Effector memory CD4-positive, alpha-beta T cell (primary cell): Measurements from ENCODE around the gene ACADSB.

Experiments used
- DNase-seq, 3 donors: peaks; one replicate each; pipeline ENCODE4 v3.0.0-alpha.2; 2020
- H3K27ac ChIP-seq: 2 replicates; pipeline ENCODE4 v1.7.0; 2013; ENCODE audit warnings: mild to moderate bottlenecking, low read length, moderate library complexity; ENCODE audit not compliant: insufficient read depth, poor library complexity, severe bottlenecking
- H3K27me3 ChIP-seq: replicated peaks from 2 replicates; pipeline ENCODE4 v1.7.0; 2013; ENCODE audit warnings: mild to moderate bottlenecking, low read length; ENCODE audit not compliant: insufficient read depth, control insufficient read depth, poor library complexity, severe bottlenecking
- H3K36me3 ChIP-seq: 2 replicates; pipeline ENCODE4 v1.7.0; 2013; ENCODE audit warnings: mild to moderate bottlenecking, low read length, moderate library complexity; ENCODE audit not compliant: control insufficient read depth, insufficient read depth
- H3K4me1 ChIP-seq: 2 replicates; pipeline ENCODE4 v1.7.0; 2013; ENCODE audit warnings: low read length, mild to moderate bottlenecking; ENCODE audit not compliant: control insufficient read depth, insufficient read depth, poor library complexity, severe bottlenecking
- H3K4me3 ChIP-seq: 2 replicates; pipeline ENCODE4 v1.7.0; 2013; ENCODE audit warnings: low read length, low read depth, mild to moderate bottlenecking; ENCODE audit not compliant: insufficient read depth, poor library complexity, severe bottlenecking
- H3K9me3 ChIP-seq: 2 replicates; pipeline ENCODE4 v1.7.0; 2013; ENCODE audit warnings: mild to moderate bottlenecking, low read length, moderate library complexity; ENCODE audit not compliant: control insufficient read depth
- total RNA-seq, 3 donors: gene quantifications; one replicate each; lab custom pipeline; 2026; lab: John Stamatoyannopoulos, UW

The ACADSB gene
- 30.8 to 43.1 (median 32.5) reads per million in 3 donors for total RNA-seq

GRCh38 chr10:123008355-123009104 lies at the start of gene ACADSB, which contains the start of gene IKZF5:
Gene ACADSB, plus strand, starts transcription at chr10:123009006. Its CDS starts 24 bp downstream, at chr10:123009030.
Gene IKZF5, minus strand, starts transcription at chr10:123008795. Its CDS starts 10,170 bp downstream, at chr10:122998625.
- DNase-seq = peak; percentile 94 to 96 (median 95)
- H3K9me3 ChIP-seq = no peaks in the 10 kb centered on the region
- no peaks in the 10 kb centered on the region for H3K36me3 ChIP-seq
- H3K4me3 ChIP-seq = peak within 1 kb of the TSS; percentile 99
- H3K27me3 ChIP-seq = no peaks in the 10 kb centered on the region
- peak within 1 kb of the TSS; percentile 90 for H3K27ac ChIP-seq
- peaks cover 6% of the 10 kb centered on the region for H3K4me1 ChIP-seq

- Histone ChIP-seq H3K27ac (no peak overlapping the region), H3K4me3 (no peak overlapping the region), H3K9me3 (no peaks in the 10 kb centered on the region), H3K36me3 (no peaks in the 10 kb centered on the region), H3K4me1 (no peaks in the 10 kb centered on the region), H3K27me3 (no peaks in the 10 kb centered on the region)
- no peak for DNase-seq
These were observed 46.4 kb upstream of the ACADSB start for GRCh38 chr10:122962405-122962804.

- H3K9me3 ChIP-seq = no peaks in the 10 kb centered on the region
- H3K27me3 ChIP-seq = no peaks in the 10 kb centered on the region
- no peak overlapping the region for H3K27ac ChIP-seq
- no peak for DNase-seq
- no peak overlapping the region for H3K4me3 ChIP-seq
- H3K4me1 ChIP-seq = no peaks in the 10 kb centered on the region
- H3K36me3 ChIP-seq = no peaks in the 10 kb centered on the region
These were observed 41.9 kb upstream of the ACADSB start for GRCh38 chr10:122966879-122967278.

- no peak for DNase-seq
- Histone ChIP-seq H3K27ac (no peak overlapping the region), H3K27me3 (no peaks in the 10 kb centered on the region), H3K9me3 (no peaks in the 10 kb centered on the region), H3K4me1 (no peaks in the 10 kb centered on the region), H3K36me3 (no peaks in the 10 kb centered on the region), H3K4me3 (no peak overlapping the region)
These were observed 40.1 kb upstream of the ACADSB start for GRCh38 chr10:122968698-122969097.

- Histone ChIP-seq H3K27me3 (no peaks in the 10 kb centered on the region), H3K27ac (no peak overlapping the region), H3K4me1 (no peaks in the 10 kb centered on the region), H3K9me3 (no peaks in the 10 kb centered on the region), H3K36me3 (no peaks in the 10 kb centered on the region), H3K4me3 (no peak overlapping the region)
- DNase-seq = no peak
These were observed 34.8 kb upstream of the ACADSB start for GRCh38 chr10:122974023-122974422.

- no peaks in the 10 kb centered on the region for H3K4me1 ChIP-seq
- no peaks in the 10 kb centered on the region for H3K27me3 ChIP-seq
- DNase-seq = no peak
- no peak overlapping the region for H3K27ac ChIP-seq
- no peaks in the 10 kb centered on the region for H3K9me3 ChIP-seq
- no peak overlapping the region for H3K4me3 ChIP-seq
- no peaks in the 10 kb centered on the region for H3K36me3 ChIP-seq
These were observed 34.2 kb upstream of the ACADSB start for GRCh38 chr10:122974543-122975064.

- Histone ChIP-seq H3K4me3 (peak within 1 kb of the TSS; percentile 84), H3K9me3 (no peaks in the 10 kb centered on the region), H3K4me1 (no peaks in the 10 kb centered on the region), H3K36me3 (peaks cover 3% of the 10 kb centered on the region), H3K27ac (peak within 1 kb of the TSS; percentile 81), H3K27me3 (no peaks in the 10 kb centered on the region)
- peak; percentile 81 to 86 (median 82) for DNase-seq
These were observed 28.4 kb upstream of the ACADSB start, which contains the start of gene PSTK for GRCh38 chr10:122980209-122981065. Gene PSTK, plus strand, starts transcription at chr10:122980401. Its CDS starts 79 bp downstream, at chr10:122980480.

GRCh38 chr10:122981066-122981464 lies 27.7 kb upstream of the ACADSB start:
- Histone ChIP-seq H3K9me3 (no peaks in the 10 kb centered on the region), H3K27ac (no peak overlapping the region), H3K4me3 (peak overlapping the region; percentile 84), H3K36me3 (peaks cover 3% of the 10 kb centered on the region), H3K4me1 (no peaks in the 10 kb centered on the region), H3K27me3 (no peaks in the 10 kb centered on the region)
- no peak for DNase-seq

- Histone ChIP-seq H3K36me3 (peaks cover 3% of the 10 kb centered on the region), H3K27ac (no peak overlapping the region), H3K4me1 (no peaks in the 10 kb centered on the region), H3K9me3 (no peaks in the 10 kb centered on the region), H3K27me3 (no peaks in the 10 kb centered on the region), H3K4me3 (no peak overlapping the region)
- no peak for DNase-seq
These were observed 24.9 kb upstream of the ACADSB start for GRCh38 chr10:122983898-122984297.
